Endodermal cell (in vitro differentiated cells): ENCODE measurements around the gene TPBGL. TPM values are rescaled to one million over a fixed set of nuclear protein-coding genes. Genes with fewer than 3 reads are reported as not detected.

ENCODE experiments used
- DNase-seq: peaks from one replicate; pipeline ENCODE4 v3.0.0-alpha.2; 2017
- H3K27ac ChIP-seq: 2 replicates; pipeline ENCODE4 v1.5.1; 2013; ENCODE audit warnings: mild to moderate bottlenecking, low read depth, low read length, moderate library complexity
- H3K27me3 ChIP-seq: 2 replicates; pipeline ENCODE4 v1.6.1; 2013; ENCODE audit warnings: mild to moderate bottlenecking, low read length, moderate library complexity; ENCODE audit not compliant: insufficient read depth, control insufficient read depth, poor library complexity, severe bottlenecking
- H3K36me3 ChIP-seq: 2 replicates; pipeline ENCODE4 v1.7.0; 2013; ENCODE audit warnings: mild to moderate bottlenecking, low read length, moderate library complexity; ENCODE audit not compliant: control insufficient read depth, insufficient read depth
- H3K4me1 ChIP-seq: one replicate; pipeline ENCODE4 v1.7.0; 2013; ENCODE audit warnings: low read length; ENCODE audit not compliant: control insufficient read depth, insufficient read depth
- H3K4me3 ChIP-seq: 2 replicates; pipeline ENCODE4 v1.5.1; 2013; ENCODE audit warnings: mild to moderate bottlenecking, low read length, moderate library complexity
- H3K9ac ChIP-seq: 2 replicates; pipeline ENCODE4 v1.6.1; 2013; ENCODE audit warnings: mild to moderate bottlenecking, low read length, moderate library complexity; ENCODE audit not compliant: poor library complexity, severe bottlenecking; ENCODE audit errors: extremely low read depth
- H3K9me3 ChIP-seq: 2 replicates; pipeline ENCODE4 v1.6.1; 2013; ENCODE audit warnings: mild to moderate bottlenecking, low read length, moderate library complexity; ENCODE audit not compliant: control insufficient read depth
- H3K27ac Mint-ChIP-seq: 2 replicates; pipeline ENCODE4 v1.8.0; 2020; ENCODE audit warnings: mixed read lengths
- H3K27me3 Mint-ChIP-seq: 2 replicates; pipeline ENCODE4 v1.8.0; 2021; ENCODE audit warnings: mild to moderate bottlenecking, mixed read lengths; ENCODE audit not compliant: insufficient read depth
- H3K36me3 Mint-ChIP-seq: 2 replicates; pipeline ENCODE4 v1.8.0; 2020; ENCODE audit warnings: low read depth, mixed read lengths
- H3K4me1 Mint-ChIP-seq: 2 replicates; pipeline ENCODE4 v1.8.0; 2020; ENCODE audit warnings: mixed read lengths
- H3K4me3 Mint-ChIP-seq: 2 replicates; pipeline ENCODE4 v1.8.0; 2020; ENCODE audit warnings: mild to moderate bottlenecking, moderate library complexity, mixed read lengths
- H3K9me3 Mint-ChIP-seq: 2 replicates; pipeline ENCODE4 v1.8.0; 2020; ENCODE audit warnings: mild to moderate bottlenecking, mixed read lengths
- WGBS, 2 experiments: methylation state at CpG; one replicate each; pipeline versions ENCODE4 v1.1.5 to v1.1.7; 2013; ENCODE audit warnings: missing lambda C conversion rate in 2 of 2, mixed read lengths in 1 of 2; ENCODE audit not compliant: insufficient coverage in 1 of 2, insufficient read length in 1 of 2; 5-methylcytosine and 5-hydroxymethylcytosine counted together
- total RNA-seq, 2 donors: library from RNA; stranded (reverse); fragmentation: NEBNext Ultra II Directional in 1 of 2; extraction: Animal tissue kit (Norgen Biotek cat#: 25700) in 1 of 2; gene quantifications; 2 replicates in 1 of 2; 3 replicates in 1 of 2; pipeline ENCODE4 v1.2.1, GENCODE V29; 2021
- TF ChIP-seq, protein P1 (sequence below): fragments of 200-600 bp; sonication (generic); conservative IDR thresholded peaks from 2 replicates; pipeline ENCODE4 v1.5.0; 2021; ENCODE audit warnings: antibody characterized with exemption, mild to moderate bottlenecking

TPBGL gene
- total RNA-seq, 2 donors from 2014 or later = 0.13 TPM; not detected in 1

DNA sequence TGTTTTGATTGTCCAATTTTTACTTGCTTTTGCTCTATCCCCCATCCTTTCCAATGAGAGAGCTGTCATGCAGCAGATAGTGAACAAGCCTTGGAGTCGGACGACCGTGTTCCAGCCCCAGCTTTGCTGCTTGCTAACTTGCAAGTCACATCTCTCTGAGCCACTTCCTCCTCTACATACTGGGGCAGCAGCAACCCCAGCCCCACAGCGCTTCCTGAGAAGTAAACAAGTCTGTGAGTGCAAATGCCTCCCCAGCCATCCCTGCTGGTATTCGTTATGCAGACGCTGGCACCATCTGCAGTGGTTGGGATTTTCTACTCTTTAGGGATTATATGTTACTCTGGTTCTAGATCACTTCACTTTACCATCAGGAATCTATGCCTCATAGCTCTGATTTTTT, 35.0 kb downstream of the TPBGL start:
- no peaks in the 10 kb centered on the region for H3K27me3 ChIP-seq
- 70 to 92% methylated on average over 2 to 6 of the region's 6 CpGs for WGBS, 2 experiments
- TF ChIP-seq, protein P1, sequence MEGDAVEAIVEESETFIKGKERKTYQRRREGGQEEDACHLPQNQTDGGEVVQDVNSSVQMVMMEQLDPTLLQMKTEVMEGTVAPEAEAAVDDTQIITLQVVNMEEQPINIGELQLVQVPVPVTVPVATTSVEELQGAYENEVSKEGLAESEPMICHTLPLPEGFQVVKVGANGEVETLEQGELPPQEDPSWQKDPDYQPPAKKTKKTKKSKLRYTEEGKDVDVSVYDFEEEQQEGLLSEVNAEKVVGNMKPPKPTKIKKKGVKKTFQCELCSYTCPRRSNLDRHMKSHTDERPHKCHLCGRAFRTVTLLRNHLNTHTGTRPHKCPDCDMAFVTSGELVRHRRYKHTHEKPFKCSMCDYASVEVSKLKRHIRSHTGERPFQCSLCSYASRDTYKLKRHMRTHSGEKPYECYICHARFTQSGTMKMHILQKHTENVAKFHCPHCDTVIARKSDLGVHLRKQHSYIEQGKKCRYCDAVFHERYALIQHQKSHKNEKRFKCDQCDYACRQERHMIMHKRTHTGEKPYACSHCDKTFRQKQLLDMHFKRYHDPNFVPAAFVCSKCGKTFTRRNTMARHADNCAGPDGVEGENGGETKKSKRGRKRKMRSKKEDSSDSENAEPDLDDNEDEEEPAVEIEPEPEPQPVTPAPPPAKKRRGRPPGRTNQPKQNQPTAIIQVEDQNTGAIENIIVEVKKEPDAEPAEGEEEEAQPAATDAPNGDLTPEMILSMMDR = no peak
- H3K27ac Mint-ChIP-seq = peak overlapping the region; percentile 80
- no peaks in the 10 kb centered on the region for H3K9me3 Mint-ChIP-seq
- H3K36me3 Mint-ChIP-seq = peaks cover 72% of the 10 kb centered on the region
- peaks cover 81% of the 10 kb centered on the region for H3K36me3 ChIP-seq
- H3K9me3 ChIP-seq = no peaks in the 10 kb centered on the region
- no peak overlapping the region for H3K27ac ChIP-seq
- no peak overlapping the region for H3K9ac ChIP-seq
- H3K4me3 ChIP-seq = no peak overlapping the region
- peaks cover 6% of the 10 kb centered on the region for H3K4me1 ChIP-seq
- peak; percentile 65 for DNase-seq
- H3K27me3 Mint-ChIP-seq = no peaks in the 10 kb centered on the region
- no peak overlapping the region for H3K4me3 Mint-ChIP-seq
- H3K4me1 Mint-ChIP-seq = peaks cover 17% of the 10 kb centered on the region

DNA sequence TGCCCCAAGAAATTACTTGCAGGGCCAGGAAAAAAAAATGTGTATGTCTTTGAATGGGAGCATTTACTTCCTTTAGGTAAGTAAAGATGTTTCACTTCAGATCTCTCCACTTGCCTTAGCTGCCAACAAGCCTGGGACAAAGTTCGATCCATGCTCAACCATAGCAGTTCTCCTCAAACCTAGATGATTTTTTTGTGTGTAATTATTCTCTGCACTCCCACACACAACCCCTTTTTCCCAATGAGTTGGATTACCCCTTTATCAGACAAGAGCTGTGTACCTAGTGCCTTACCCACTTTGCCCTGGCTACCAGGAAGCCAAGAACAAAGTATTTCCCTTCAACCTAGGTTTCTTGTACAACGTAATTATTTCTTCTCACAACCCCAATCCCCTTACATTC, 35.6 kb downstream of the TPBGL start:
- WGBS, 2 experiments = 98 to 100% methylated on average over 1 to 2 of the region's 2 CpGs
- Mint-ChIP-seq H3K36me3 (peaks cover 70% of the 10 kb centered on the region), H3K4me1 (peaks cover 22% of the 10 kb centered on the region), H3K4me3 (no peak overlapping the region), H3K27ac (peak overlapping the region; percentile 6), H3K27me3 (no peaks in the 10 kb centered on the region), H3K9me3 (no peaks in the 10 kb centered on the region)
- no peak for DNase-seq
- peaks cover 12% of the 10 kb centered on the region for H3K4me1 ChIP-seq
- no peaks in the 10 kb centered on the region for H3K27me3 ChIP-seq
- H3K4me3 ChIP-seq = no peak overlapping the region
- H3K27ac ChIP-seq = no peak overlapping the region
- TF ChIP-seq, protein P1 = no peak
- no peak overlapping the region for H3K9ac ChIP-seq
- peaks cover 79% of the 10 kb centered on the region for H3K36me3 ChIP-seq
- no peaks in the 10 kb centered on the region for H3K9me3 ChIP-seq

DNA sequence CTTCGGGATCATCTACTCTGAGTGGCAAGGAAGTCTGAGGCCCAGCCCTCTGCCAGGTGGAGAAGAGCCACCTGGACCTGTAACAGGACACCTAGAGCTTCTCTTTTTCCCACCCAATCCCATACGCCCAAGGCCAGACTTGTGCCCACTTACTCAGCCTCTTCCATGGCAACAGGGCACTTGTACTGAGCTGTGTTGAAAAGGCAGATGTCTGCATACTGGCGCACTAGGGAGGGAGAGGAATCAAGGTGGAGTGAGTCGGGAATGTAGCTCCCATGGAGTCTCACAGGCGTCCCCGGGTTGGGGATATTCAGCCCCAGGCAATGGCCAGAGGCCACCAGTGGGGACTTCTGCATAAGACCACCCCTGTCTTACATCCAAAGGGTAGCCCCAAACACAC, 36.1 kb downstream of the TPBGL start:
- H3K27ac Mint-ChIP-seq = peak overlapping the region; percentile 4
- peaks cover 14% of the 10 kb centered on the region for H3K4me1 ChIP-seq
- no peaks in the 10 kb centered on the region for H3K27me3 ChIP-seq
- no peaks in the 10 kb centered on the region for H3K9me3 ChIP-seq
- H3K27me3 Mint-ChIP-seq = no peaks in the 10 kb centered on the region
- H3K9ac ChIP-seq = no peak overlapping the region
- TF ChIP-seq, protein P1 = no peak
- peaks cover 70% of the 10 kb centered on the region for H3K36me3 Mint-ChIP-seq
- DNase-seq = peak; percentile 44
- H3K4me3 Mint-ChIP-seq = no peak overlapping the region
- no peaks in the 10 kb centered on the region for H3K9me3 Mint-ChIP-seq
- H3K27ac ChIP-seq = no peak overlapping the region
- peaks cover 22% of the 10 kb centered on the region for H3K4me1 Mint-ChIP-seq
- H3K4me3 ChIP-seq = no peak overlapping the region
- peaks cover 79% of the 10 kb centered on the region for H3K36me3 ChIP-seq
- WGBS, 2 experiments = 92 to 95% methylated on average over 2 to 6 of the region's 6 CpGs
